Measurements from ENCODE around the gene XKR3. TPM values are rescaled to one million over a fixed set of nuclear protein-coding genes. Genes with fewer than 3 reads are reported as not detected.
"Not testable (repeated sequence)": the region's sequence is repeated elsewhere in the genome, so short reads cannot be mapped to it uniquely, and the experiment has no call there.

XKR3 gene
- total RNA-seq, 1 experiment from 2014 or later: not detected

DNA sequence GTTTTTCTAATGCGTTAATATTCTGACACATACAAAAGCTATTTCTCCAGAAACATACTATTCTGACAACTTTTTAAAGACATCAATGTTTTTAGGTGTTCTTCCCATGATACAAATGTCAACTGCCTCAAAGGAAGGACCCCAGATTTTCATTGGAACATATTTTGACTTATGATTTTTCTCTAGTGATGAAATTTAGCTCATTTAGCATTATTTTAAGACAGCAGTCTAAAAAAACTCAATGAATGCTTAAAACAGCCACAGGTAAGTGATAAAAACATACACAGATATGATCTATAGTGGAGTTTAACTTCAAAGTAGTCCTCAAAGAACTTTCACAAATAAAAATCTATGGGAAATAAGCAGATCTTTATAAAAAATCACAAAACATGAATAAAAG is 24.9 kb downstream of the XKR3 start:
- TF ChIP-seq CTCF (conservative IDR thresholded peaks at IDR 0.05): no peak
- Histone ChIP-seq H3K56ac (ENCODE audit: insufficient read length, low read depth, low read length) (no peak overlapping the region), H4K20me1 (ENCODE audit: control insufficient read depth, insufficient read depth, insufficient read length) (no peaks in the 10 kb centered on the region), H3K9ac (ENCODE audit: extremely low read depth, insufficient read length, low read length) (no peak overlapping the region), H4K91ac (ENCODE audit: insufficient read length, low read depth, low read length) (no peak overlapping the region), H2BK12ac (ENCODE audit: insufficient read length, low read depth, low read length) (no peak overlapping the region), H4K5ac (ENCODE audit: insufficient read length, low read depth, low read length) (no peak overlapping the region), H3K14ac (ENCODE audit: insufficient read depth, low read length) (no peak overlapping the region), H3K79me2 (ENCODE audit: insufficient read depth, low read length) (no peaks in the 10 kb centered on the region), H2BK15ac (ENCODE audit: low read depth, low read length) (no peak overlapping the region), H2BK5ac (ENCODE audit: insufficient read length, low read length) (no peak overlapping the region), H3K4me2 (ENCODE audit: insufficient read depth, insufficient read length, low read length) (no peak overlapping the region), H3K4ac (ENCODE audit: low read depth, low read length) (no peak overlapping the region), H2AFZ (ENCODE audit: low read length) (no peak overlapping the region), H2AK5ac (ENCODE audit: insufficient read length, low read length) (no peak overlapping the region), H3K27ac (ENCODE audit: insufficient read length, low read depth, low read length) (no peak overlapping the region), H3K9me3 (ENCODE audit: control insufficient read depth, low read depth, low read length) (no peaks in the 10 kb centered on the region), H3K79me1 (ENCODE audit: insufficient read depth, low read depth, low read length, poor library complexity, severe bottlenecking) (no peaks in the 10 kb centered on the region), H2BK120ac (ENCODE audit: low read depth, low read length, poor library complexity, severe bottlenecking) (no peak overlapping the region), H3K23ac (ENCODE audit: insufficient read length, low read depth, low read length) (no peak overlapping the region), H4K8ac (replicated peaks; ENCODE audit: insufficient read length, low read depth, low read length) (no peak overlapping the region), H3T11ph (ENCODE audit: low read length) (no peak overlapping the region), H3K23me2 (ENCODE audit: insufficient read length, low read depth, low read length, poor library complexity, severe bottlenecking) (no peaks in the 10 kb centered on the region), H3K18ac (ENCODE audit: insufficient read length, low read depth, low read length) (no peak overlapping the region), H3K4me1 (ENCODE audit: insufficient read depth, low read length) (no peaks in the 10 kb centered on the region; the same call in 1 of the 2 replicates), H2BK20ac (ENCODE audit: low read depth, low read length, poor library complexity, severe bottlenecking) (no peak overlapping the region), H3K27me3 (ENCODE audit: insufficient read depth, low read length) (no peaks in the 10 kb centered on the region)
- Mint-ChIP-seq H3K27ac (no peak overlapping the region), H3K4me1 (peaks cover 0 to 45% of the 10 kb centered on the region in 2 experiments; a peak in 2 of 4 replicates), H3K4me3 (no peak overlapping the region), H3K36me3 (ENCODE audit: insufficient read depth in 1 of 3, low read depth in 3 of 3) (peaks cover 0 to 3% (median 0%) of the 10 kb centered on the region in 3 experiments; a peak in 2 of 7 replicates), H3K9me3 (peaks cover 73 to 87% of the 10 kb centered on the region in 2 experiments), H3K27me3 (ENCODE audit: low read depth) (no peaks in the 10 kb centered on the region)
- WGBS (ENCODE audit: extremely low coverage, insufficient read length, low lambda C conversion rate): no CpG with 5 or more reads among the region's 1 CpG
- DNase-seq: no peak

DNA sequence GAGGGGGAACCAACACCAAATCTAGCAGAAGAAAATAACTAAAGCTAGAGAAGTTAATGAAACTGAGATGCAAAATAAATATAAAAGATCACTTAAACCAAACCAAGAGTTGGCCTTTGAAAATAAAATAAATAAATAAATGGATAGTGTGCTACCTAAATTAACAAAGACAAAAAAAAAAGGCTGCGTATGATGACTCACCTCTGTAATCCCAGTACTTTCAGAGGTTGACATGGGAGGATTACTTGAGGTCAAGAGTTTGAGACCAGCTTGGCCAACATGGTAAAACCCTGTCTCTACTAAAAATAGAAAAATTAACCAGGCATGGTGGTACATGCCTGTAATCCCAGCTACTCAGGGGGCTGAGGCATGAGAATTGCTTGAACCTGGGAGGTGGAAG is 29.7 kb downstream of the XKR3 start:
- H2BK12ac ChIP-seq (ENCODE audit: insufficient read length, low read depth, low read length); H4K91ac ChIP-seq (ENCODE audit: insufficient read length, low read depth, low read length); H3K27ac Mint-ChIP-seq; H3K79me2 ChIP-seq (ENCODE audit: insufficient read depth, low read length); H3T11ph ChIP-seq (ENCODE audit: low read length); H3K4me2 ChIP-seq (ENCODE audit: insufficient read depth, insufficient read length, low read length); H2AK5ac ChIP-seq (ENCODE audit: insufficient read length, low read length); H3K27me3 ChIP-seq (ENCODE audit: insufficient read depth, low read length); H3K14ac ChIP-seq (ENCODE audit: insufficient read depth, low read length); H3K79me1 ChIP-seq (ENCODE audit: insufficient read depth, low read depth, low read length, poor library complexity, severe bottlenecking); H3K56ac ChIP-seq (ENCODE audit: insufficient read length, low read depth, low read length); H4K8ac ChIP-seq (replicated peaks; ENCODE audit: insufficient read length, low read depth, low read length); DNase-seq; H2AFZ ChIP-seq (ENCODE audit: low read length); H3K4ac ChIP-seq (ENCODE audit: low read depth, low read length); H4K5ac ChIP-seq (ENCODE audit: insufficient read length, low read depth, low read length); H3K27me3 Mint-ChIP-seq (ENCODE audit: low read depth); H3K9me3 ChIP-seq (ENCODE audit: control insufficient read depth, low read depth, low read length); H3K4me3 Mint-ChIP-seq; H2BK120ac ChIP-seq (ENCODE audit: low read depth, low read length, poor library complexity, severe bottlenecking); H2BK15ac ChIP-seq (ENCODE audit: low read depth, low read length); H3K36me3 Mint-ChIP-seq (ENCODE audit: insufficient read depth in 1 of 3, low read depth in 3 of 3); H2BK5ac ChIP-seq (ENCODE audit: insufficient read length, low read length); H4K20me1 ChIP-seq (ENCODE audit: control insufficient read depth, insufficient read depth, insufficient read length); H3K9ac ChIP-seq (ENCODE audit: extremely low read depth, insufficient read length, low read length); H3K18ac ChIP-seq (ENCODE audit: insufficient read length, low read depth, low read length); H3K23ac ChIP-seq (ENCODE audit: insufficient read length, low read depth, low read length); H3K23me2 ChIP-seq (ENCODE audit: insufficient read length, low read depth, low read length, poor library complexity, severe bottlenecking); H3K27ac ChIP-seq (ENCODE audit: insufficient read length, low read depth, low read length); H2BK20ac ChIP-seq (ENCODE audit: low read depth, low read length, poor library complexity, severe bottlenecking): not testable (repeated sequence)
- Mint-ChIP-seq H3K9me3 (peaks cover 89 to 91% of the 10 kb centered on the region in 2 experiments), H3K4me1 (peaks cover 9 to 53% of the 10 kb centered on the region in 2 experiments)
- no CpG with 5 or more reads among the region's 1 CpG for WGBS (ENCODE audit: extremely low coverage, insufficient read length, low lambda C conversion rate)
- H3K4me1 ChIP-seq (ENCODE audit: insufficient read depth, low read length): peaks cover 12% of the 10 kb centered on the region

Data from H9 (cell line).